ENCODE results near the gene ARID1B.

- TF ChIP-seq CTCF (conservative IDR thresholded peaks at IDR 0.05; ENCODE audit: low read depth, low read length): no peak
- no peak for TF ChIP-seq POLR2A (IDR thresholded peaks at IDR 0.05; ENCODE audit: low read depth, low read length)
- TF ChIP-seq RCOR1 (IDR thresholded peaks at IDR 0.05; ENCODE audit: insufficient replicate concordance, low read length): no peak
- no peak for TF ChIP-seq RFX5 (IDR thresholded peaks at IDR 0.05; ENCODE audit: low read depth, low read length)
Observed at GRCh38 chr6:156832231-156832647, 55.1 kb downstream of the ARID1B start.

All from IMR-90 (cell line).